Non-pigmented ciliary epithelial cell (primary cell): ENCODE measurements around the gene LRIG1.

Experiments
- DNase-seq: peaks from one replicate; pipeline ENCODE4 v3.0.0-alpha.2; 2010; ENCODE audit warnings: low read depth

LRIG1 gene

GRCh38 chr3:66489115-66489514 lies 11.7 kb downstream of the LRIG1 start:
- DNase-seq = no peak

GRCh38 chr3:66488492-66488891 lies 12.3 kb downstream of the LRIG1 start:
- DNase-seq = no peak

GRCh38 chr3:66487465-66487864 lies 13.4 kb downstream of the LRIG1 start:
- no peak for DNase-seq

- DNase-seq = no peak
Observed at GRCh38 chr3:66486646-66487045, 14.2 kb downstream of the LRIG1 start.

GRCh38 chr3:66486202-66486601 lies 14.6 kb downstream of the LRIG1 start:
- DNase-seq = no peak

GRCh38 chr3:66485291-66485968 lies 15.4 kb downstream of the LRIG1 start:
- peak; percentile 81 for DNase-seq

GRCh38 chr3:66484106-66484844 lies 16.5 kb downstream of the LRIG1 start:
- DNase-seq = no peak

GRCh38 chr3:66483409-66483906 lies 17.4 kb downstream of the LRIG1 start:
- no peak for DNase-seq

- no peak for DNase-seq
Observed at GRCh38 chr3:66483006-66483405, 17.8 kb downstream of the LRIG1 start.

GRCh38 chr3:66482018-66482404 lies 18.8 kb downstream of the LRIG1 start:
- DNase-seq = no peak

GRCh38 chr3:66481071-66482017 lies 19.5 kb downstream of the LRIG1 start:
- no peak for DNase-seq

GRCh38 chr3:66480666-66481065 lies 20.2 kb downstream of the LRIG1 start:
- DNase-seq = no peak

- DNase-seq = no peak
Observed at GRCh38 chr3:66479532-66479947, 21.3 kb downstream of the LRIG1 start.

- DNase-seq = no peak
Observed at GRCh38 chr3:66478960-66479359, 21.9 kb downstream of the LRIG1 start.

- no peak for DNase-seq
Observed at GRCh38 chr3:66477856-66478255, 23.0 kb downstream of the LRIG1 start.

GRCh38 chr3:66476852-66477381 lies 23.9 kb downstream of the LRIG1 start:
- DNase-seq = no peak

GRCh38 chr3:66475386-66476020 lies 25.3 kb downstream of the LRIG1 start:
- no peak for DNase-seq

- DNase-seq = no peak
Observed at GRCh38 chr3:66473692-66474091, 27.1 kb downstream of the LRIG1 start.

GRCh38 chr3:66473181-66473580 lies 27.6 kb downstream of the LRIG1 start:
- no peak for DNase-seq

GRCh38 chr3:66472313-66473134 lies 28.3 kb downstream of the LRIG1 start:
- DNase-seq = no peak
